Smooth muscle cell of trachea (primary cell): ENCODE measurements around the gene CRYBA1. TPM values are rescaled to one million over a fixed set of nuclear protein-coding genes. Genes with fewer than 3 reads are reported as not detected.

ENCODE experiments used
- total RNA-seq: library from RNA; depleted of rRNA; stranded (reverse); fragments of >200 nt; gene quantifications from 2 replicates; pipeline ENCODE4 v1.2.1, GENCODE V29; 2014

CRYBA1 gene, protein sequence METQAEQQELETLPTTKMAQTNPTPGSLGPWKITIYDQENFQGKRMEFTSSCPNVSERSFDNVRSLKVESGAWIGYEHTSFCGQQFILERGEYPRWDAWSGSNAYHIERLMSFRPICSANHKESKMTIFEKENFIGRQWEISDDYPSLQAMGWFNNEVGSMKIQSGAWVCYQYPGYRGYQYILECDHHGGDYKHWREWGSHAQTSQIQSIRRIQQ
- total RNA-seq = 0.15 and 0.33 TPM in 2 replicates

GRCh38 chr17:29246628-29247027 lies at the start of gene CRYBA1:
CRYBA1 (plus strand) TSS chr17:29246859; CDS start chr17:29246864, 5 bp downstream.

GRCh38 chr17:29293890-29294579 lies 47.4 kb downstream of the CRYBA1 start, which contains the start of gene NUFIP2:
NUFIP2 (minus strand) TSS chr17:29294148; CDS start chr17:29294059, 89 bp downstream.

Other genes starting within 250 kb of the CRYBA1 start
- not detected in 2 replicates for gene SEZ6, start 240.8 kb upstream of the CRYBA1 start, total RNA-seq
- 2.9 and 3.0 TPM in 2 replicates for gene PIPOX, start 203.7 kb upstream of the CRYBA1 start, total RNA-seq
- gene MYO18A, start 66.5 kb upstream of the CRYBA1 start, total RNA-seq = 158 and 215 TPM in 2 replicates
- gene NUFIP2, start 47.3 kb downstream of the CRYBA1 start, total RNA-seq = 27.9 and 32.4 TPM in 2 replicates
- gene TAOK1, start 143.5 kb downstream of the CRYBA1 start, total RNA-seq = 57.6 and 65.6 TPM in 2 replicates